OCI-LY3 (cell line): Measurements from ENCODE around the gene SLC25A51.

Experiments used
- H2AFZ ChIP-seq: fragments of 200-600, 300-600 bp; shearing (Covaris generic); 2 replicates; pipeline ENCODE4 v1.6.0; 2014; ENCODE audit warnings: antibody characterized with exemption, low read depth, low read length
- H3K27ac ChIP-seq: fragments of 200-600, 300-600 bp; sonication (generic); 2 replicates; pipeline ENCODE4 v1.5.1; 2014; ENCODE audit warnings: mild to moderate bottlenecking, low read length, moderate library complexity, mixed read lengths
- H3K27me3 ChIP-seq: fragments of 200-600, 300-600 bp; sonication (generic); 2 replicates; pipeline ENCODE4 v1.6.1; 2014; ENCODE audit warnings: low read depth, low read length, mixed read lengths
- H3K36me3 ChIP-seq: fragments of 200-600, 300-600 bp; sonication (generic); replicated peaks from 2 replicates; pipeline ENCODE3; 2014; ENCODE audit warnings: low read depth, low read length, mixed read lengths
- H3K4me1 ChIP-seq: fragments of 300-600, 200-600 bp; sonication (generic); 2 replicates; pipeline ENCODE4 v1.6.1; 2014; ENCODE audit warnings: low read length, mixed read lengths
- H3K4me2 ChIP-seq: fragments of 200-600, 300-600 bp; sonication (generic); 2 replicates; pipeline ENCODE4 v1.6.1; 2014; ENCODE audit warnings: low read length, mixed read lengths
- H3K4me3 ChIP-seq: fragments of 300-600, 200-600 bp; sonication (generic); 2 replicates; pipeline ENCODE4 v1.5.1; 2014; ENCODE audit warnings: antibody characterized with exemption, mild to moderate bottlenecking, low read length, moderate library complexity
- H3K79me2 ChIP-seq: fragments of 300-600, 200-600 bp; shearing (Covaris generic); 2 replicates; pipeline ENCODE4 v1.6.1; 2014; ENCODE audit warnings: mild to moderate bottlenecking, low read length, mixed read lengths
- H3K9ac ChIP-seq: fragments of 300-600, 200-600 bp; shearing (Covaris generic); 2 replicates; pipeline ENCODE4 v1.6.0; 2014; ENCODE audit warnings: mild to moderate bottlenecking, low read length, moderate library complexity
- H3K9me3 ChIP-seq: fragments of 200-600, 300-600 bp; shearing (Covaris generic); 2 replicates; pipeline ENCODE4 v1.6.1; 2014; ENCODE audit warnings: low read length, mixed read lengths; ENCODE audit not compliant: insufficient read depth
- H4K20me1 ChIP-seq: fragments of 200-600, 300-600 bp; sonication (generic); 2 replicates; pipeline ENCODE4 v1.6.1; 2016; ENCODE audit warnings: low read length, mixed read lengths; ENCODE audit not compliant: insufficient read depth
- CTCF ChIP-seq: fragments of 200-600, 300-600 bp; sonication (generic); IDR thresholded peaks from 2 replicates; pipeline ENCODE4 v1.5.1; 2014; ENCODE audit warnings: antibody characterized with exemption, low read length, low read depth
- EZH2phosphoT487 ChIP-seq: fragments of 200-600 bp; shearing (Covaris generic); IDR thresholded peaks from 2 replicates; pipeline ENCODE4 v1.6.1; 2018; ENCODE audit warnings: antibody characterized with exemption, mixed run types, low read depth

The SLC25A51 gene

GRCh38 chr9:37903647-37904444 is at the start of gene SLC25A51:
SLC25A51 (minus strand) TSS chr9:37904127; CDS start chr9:37888550, 15,577 bp downstream.
- H3K36me3 ChIP-seq, result peaks cover 3% of the 10 kb centered on the region
- peak within 1 kb of the TSS; percentile 92 for H2AFZ ChIP-seq
- peak within 1 kb of the TSS; percentile 83 for H3K27ac ChIP-seq
- peaks cover 37% of the 10 kb centered on the region for H3K79me2 ChIP-seq
- no peaks in the 10 kb centered on the region for H3K27me3 ChIP-seq
- peak within 1 kb of the TSS; percentile 83 for H3K4me2 ChIP-seq
- no peaks in the 10 kb centered on the region for H3K9me3 ChIP-seq
- H3K4me1 ChIP-seq, result peaks cover 18% of the 10 kb centered on the region
- H4K20me1 ChIP-seq, result peaks cover 6% of the 10 kb centered on the region; the same call in 1 of the 2 replicates
- H3K9ac ChIP-seq, result peak within 1 kb of the TSS; percentile 86
- peak within 1 kb of the TSS; percentile 93 for H3K4me3 ChIP-seq
- TF ChIP-seq CTCF (peak; percentile 95), EZH2phosphoT487 (no peak)

- Histone ChIP-seq H3K4me1 (peaks cover 49% of the 10 kb centered on the region), H3K9me3 (no peaks in the 10 kb centered on the region), H3K4me2 (peak overlapping the region; percentile 84), H4K20me1 (no peaks in the 10 kb centered on the region), H3K27ac (peak overlapping the region; percentile 88), H3K79me2 (no peaks in the 10 kb centered on the region), H3K36me3 (peaks cover 12% of the 10 kb centered on the region), H2AFZ (no peak overlapping the region), H3K4me3 (peak overlapping the region; percentile 64), H3K9ac (peak overlapping the region; percentile 48; the same call in 1 of the 2 replicates), H3K27me3 (no peaks in the 10 kb centered on the region)
- TF ChIP-seq CTCF, result no peak
- TF ChIP-seq EZH2phosphoT487, result no peak
These were observed 49.4 kb upstream of the SLC25A51 start for GRCh38 chr9:37953206-37953774.

- Histone ChIP-seq H3K4me1 (peaks cover 49% of the 10 kb centered on the region), H4K20me1 (no peaks in the 10 kb centered on the region), H3K36me3 (peaks cover 12% of the 10 kb centered on the region), H3K9ac (no peak overlapping the region), H3K4me2 (peak overlapping the region; percentile 84), H3K9me3 (no peaks in the 10 kb centered on the region), H3K79me2 (no peaks in the 10 kb centered on the region), H2AFZ (no peak overlapping the region), H3K4me3 (no peak overlapping the region), H3K27ac (peak overlapping the region; percentile 88; the same call in 1 of the 2 replicates), H3K27me3 (no peaks in the 10 kb centered on the region)
- no peak for TF ChIP-seq EZH2phosphoT487
These were observed 48.8 kb upstream of the SLC25A51 start for GRCh38 chr9:37952731-37953130.

- Histone ChIP-seq H3K4me1 (peaks cover 49% of the 10 kb centered on the region), H2AFZ (no peak overlapping the region), H3K4me2 (no peak overlapping the region), H3K36me3 (peaks cover 12% of the 10 kb centered on the region), H4K20me1 (no peaks in the 10 kb centered on the region), H3K27me3 (no peaks in the 10 kb centered on the region), H3K4me3 (no peak overlapping the region), H3K9ac (no peak overlapping the region), H3K9me3 (no peaks in the 10 kb centered on the region), H3K79me2 (no peaks in the 10 kb centered on the region), H3K27ac (no peak overlapping the region)
- TF ChIP-seq CTCF (no peak), EZH2phosphoT487 (no peak)
These were observed 47.9 kb upstream of the SLC25A51 start for GRCh38 chr9:37951671-37952449.
